HUDEP-2 (cell line): ENCODE data around the gene TRAPPC2.
A peak's percentile ranks its signal among the peaks of the same experiment; 100 is the strongest.
"Not testable (repeated sequence)": the region's sequence is repeated elsewhere in the genome, so short reads cannot be mapped to it uniquely, and the experiment has no call there.

ENCODE experiments used
- DNase-seq, 76 experiments: peaks; one replicate each; lab custom pipeline; 2025; ENCODE audit not compliant: unreplicated experiment in 76 of 76; lab: John Stamatoyannopoulos, UW

The TRAPPC2 gene

DNA sequence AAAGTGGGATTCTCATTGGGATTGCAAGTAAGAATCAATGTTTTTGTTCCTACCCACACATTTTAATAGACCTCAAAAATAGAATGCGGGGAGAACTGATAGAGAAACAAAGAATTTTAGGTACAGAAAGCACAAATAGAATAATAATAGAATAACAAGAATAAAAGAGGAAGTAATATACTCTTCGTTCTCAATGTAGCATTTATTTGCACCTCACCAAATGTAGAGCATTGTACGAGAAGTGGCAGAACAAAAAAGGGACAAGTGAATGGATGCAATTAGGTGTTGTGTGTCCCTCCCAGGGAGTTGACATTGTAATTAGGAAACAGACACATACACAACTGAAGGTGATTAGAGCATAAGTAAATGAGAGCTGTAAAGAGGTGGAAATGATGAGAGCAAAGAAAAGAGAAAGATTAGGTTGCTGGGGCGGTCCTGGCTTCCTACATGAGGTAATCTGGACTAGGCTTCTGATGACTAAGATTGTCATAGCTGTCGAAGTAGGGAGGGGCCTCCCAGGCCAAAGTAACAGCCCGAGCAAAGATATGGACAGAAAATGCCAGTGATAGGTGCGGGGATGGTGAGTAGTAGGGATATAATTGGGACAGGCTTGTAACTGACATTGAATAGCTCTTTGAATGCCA lies 35.1 kb downstream of the TRAPPC2 start:
- peak in 43 of 76 experiments; percentile 0 to 38 (median 4) for DNase-seq

- no peak for DNase-seq
Measured at GRCh38 chrX:13698432-13698831, 36.0 kb downstream of the TRAPPC2 start.

GRCh38 chrX:13697976-13698375 lies 36.4 kb downstream of the TRAPPC2 start:
- DNase-seq = no peak

GRCh38 chrX:13697455-13697854 lies 37.0 kb downstream of the TRAPPC2 start:
- DNase-seq = no peak

- DNase-seq = peak in 1 of 76 experiments; percentile 0
Measured at GRCh38 chrX:13695601-13696115, 38.8 kb downstream of the TRAPPC2 start.

DNA sequence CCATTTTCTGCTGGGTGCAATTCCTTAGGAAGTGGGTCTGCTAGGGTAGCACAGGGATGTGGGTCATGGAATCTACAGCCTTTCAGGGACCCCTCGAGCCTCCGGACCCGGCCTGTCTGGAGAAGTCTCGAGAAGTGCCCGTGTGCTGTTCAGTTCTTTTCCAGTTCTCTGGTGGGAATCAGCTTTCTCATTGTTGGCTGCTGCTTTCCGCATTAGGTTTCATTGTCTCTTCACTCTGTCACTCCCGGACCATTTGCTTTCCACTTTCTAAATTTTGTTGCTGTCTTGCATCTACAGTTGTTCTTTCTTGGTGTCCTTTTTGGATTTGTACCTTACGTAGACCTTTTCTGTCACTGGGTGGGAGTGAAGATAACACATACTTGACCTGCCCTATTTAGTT lies 39.4 kb downstream of the TRAPPC2 start:
- no peak for DNase-seq

DNA sequence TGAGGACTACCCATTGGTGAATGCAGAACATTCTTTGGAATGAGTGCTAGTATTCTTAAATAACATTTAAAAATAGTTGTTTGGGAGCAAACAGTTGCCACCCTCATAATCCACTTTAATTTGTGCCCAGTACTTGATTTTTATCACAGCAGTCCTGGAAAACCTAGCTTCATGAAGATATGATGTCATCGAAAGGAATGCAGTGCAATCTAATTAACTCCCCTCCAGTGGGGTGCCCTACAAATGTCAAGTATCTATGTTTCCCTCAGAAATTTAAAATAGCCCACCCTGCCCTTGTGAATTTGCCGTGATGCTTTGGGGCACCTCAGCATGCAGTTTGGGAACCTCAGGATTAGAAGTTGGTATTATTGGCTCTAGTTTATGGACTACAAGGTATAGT lies 40.1 kb downstream of the TRAPPC2 start:
- no peak for DNase-seq

DNA sequence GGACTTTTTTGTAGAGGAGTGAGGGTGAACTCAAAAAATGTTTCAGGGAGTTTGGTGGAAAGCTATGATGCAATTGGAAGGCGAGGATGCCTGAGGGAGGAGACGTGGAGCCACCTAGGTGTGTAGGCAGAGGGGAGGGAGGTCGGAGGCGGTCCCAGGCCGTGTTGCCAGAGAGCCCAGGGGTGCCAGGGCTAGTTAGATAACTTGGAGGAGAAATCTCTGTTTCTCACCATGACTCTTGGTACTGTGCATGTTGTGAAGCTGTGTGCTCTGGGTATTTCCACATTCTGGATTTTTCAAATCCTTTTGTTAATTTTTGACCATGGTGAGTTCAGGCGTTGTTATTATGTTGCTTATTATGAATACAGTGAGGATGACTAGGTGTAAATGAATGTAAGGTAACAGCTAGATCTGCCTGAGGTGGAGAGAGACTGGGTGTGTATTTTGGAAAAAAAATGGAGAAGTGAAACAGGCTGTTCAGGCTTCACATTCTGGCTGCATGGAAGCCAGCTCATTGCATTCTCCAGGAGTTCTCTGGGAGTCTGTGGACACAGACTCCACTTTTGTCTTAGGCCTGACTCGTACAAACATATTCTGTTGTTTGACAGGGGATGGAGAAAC lies 41.0 kb downstream of the TRAPPC2 start:
- DNase-seq = no peak

GRCh38 chrX:13692771-13693231 lies 41.6 kb downstream of the TRAPPC2 start:
- DNase-seq = peak in 6 of 76 experiments; percentile 0 to 34 (median 0)

- DNase-seq = no peak
Measured at GRCh38 chrX:13691841-13692371, 42.5 kb downstream of the TRAPPC2 start.

- no peak for DNase-seq
Measured at GRCh38 chrX:13690836-13691235, 43.6 kb downstream of the TRAPPC2 start.

GRCh38 chrX:13689741-13690211 lies 44.6 kb downstream of the TRAPPC2 start:
- peak in 3 of 76 experiments; percentile 0 to 7 (median 4) for DNase-seq

- peak in 74 of 76 experiments; percentile 0 to 81 (median 54) for DNase-seq
Measured at GRCh38 chrX:13688958-13689740, 45.3 kb downstream of the TRAPPC2 start, which contains the start of gene RAB9A. Gene RAB9A (plus strand): TSS chrX:13689128. CDS start chrX:13708747, 19,619 bp downstream.

GRCh38 chrX:13688384-13688957 lies 45.9 kb downstream of the TRAPPC2 start:
- DNase-seq = no peak

DNA sequence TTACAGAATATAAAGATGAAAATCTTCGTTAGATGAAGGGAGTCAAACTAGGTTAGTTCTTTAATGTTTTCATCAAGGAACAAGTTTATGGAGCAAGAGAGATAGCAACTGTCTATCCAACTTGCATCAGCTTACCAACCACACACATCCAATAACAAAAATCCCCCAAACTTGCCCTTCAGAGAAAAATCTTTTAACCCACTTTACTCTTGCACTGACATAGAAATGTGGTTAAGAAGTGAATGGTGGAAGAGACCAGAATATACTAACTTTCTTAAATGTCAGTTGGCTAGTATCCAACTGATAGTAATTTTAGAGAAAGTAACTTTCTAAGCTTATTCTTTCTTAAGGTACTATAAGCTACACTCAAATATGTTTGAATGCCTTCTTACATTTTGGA lies 47.2 kb downstream of the TRAPPC2 start:
- no peak for DNase-seq

GRCh38 chrX:13685126-13685763 lies 49.2 kb downstream of the TRAPPC2 start:
- DNase-seq = no peak

DNA sequence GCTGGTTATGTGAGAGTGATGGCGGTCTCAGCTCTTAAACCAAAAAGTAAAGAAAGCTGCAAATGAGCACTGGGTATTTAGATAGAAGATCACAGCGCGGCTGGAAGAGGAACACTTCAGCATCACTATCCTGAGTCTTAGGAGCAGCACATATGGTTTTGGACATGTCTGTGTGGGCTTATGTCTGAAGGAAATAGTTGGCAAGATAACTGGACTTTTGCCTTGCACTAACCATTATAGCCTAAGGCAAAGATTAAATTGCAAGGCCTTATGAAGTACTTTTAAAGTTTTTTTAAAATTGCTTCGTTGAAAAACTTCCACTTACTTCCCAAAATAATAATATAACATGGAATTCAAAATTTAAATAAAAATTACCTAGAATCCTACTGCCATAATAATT lies 50.1 kb downstream of the TRAPPC2 start:
- no peak for DNase-seq

DNA sequence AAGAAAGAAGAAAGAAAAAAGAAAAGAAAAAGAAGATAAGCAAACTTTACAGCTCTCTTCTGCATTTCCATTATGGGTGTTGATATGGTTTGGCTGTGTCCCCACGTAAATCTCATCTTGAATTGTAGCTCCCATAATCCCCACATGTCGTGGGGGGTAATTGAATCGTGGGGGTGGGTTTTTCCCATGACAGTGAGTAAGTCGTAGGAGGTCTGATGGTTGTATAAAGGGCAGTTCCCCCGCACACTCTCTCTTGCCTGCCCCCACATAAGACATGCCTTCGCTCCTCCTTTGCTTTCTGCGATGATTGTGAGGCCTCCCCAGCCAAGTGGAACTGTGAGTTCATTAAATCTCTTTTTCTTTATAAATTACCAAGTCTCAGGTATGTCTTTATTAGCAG lies 52.8 kb downstream of the TRAPPC2 start:
- no peak for DNase-seq

GRCh38 chrX:13679700-13680099 lies 54.7 kb downstream of the TRAPPC2 start:
- not testable (repeated sequence) for DNase-seq

GRCh38 chrX:13676885-13677284 lies 57.5 kb downstream of the TRAPPC2 start:
- no peak for DNase-seq
